Activated CD8-positive, alpha-beta T cell treated with anti-CD3 and anti-CD28 coated beads for 36 hours (primary cell): Measurements from ENCODE around the gene PRXL2A. TPM values are rescaled to one million over a fixed set of nuclear protein-coding genes. Genes with fewer than 3 reads are reported as not detected.
A peak's percentile ranks its signal among the peaks of the same experiment; 100 is the strongest.

ENCODE experiments used
- ATAC-seq: fragments of 200-7000 bp; cut with Tn5 transposase; one replicate; pipeline ENCODE4 v1.10.0; 2021; ENCODE audit warnings: mild to moderate bottlenecking, moderate library complexity
- CTCF ChIA-PET: fragments of 350-600 bp; sonication (Branson Sonifier 250); formaldehyde crosslinking; loops from one replicate; lab custom pipeline; 2021; ENCODE audit warnings: antibody characterized with exemption; lab: Charles Lee
- POLR2A ChIA-PET: fragments of 350-600 bp; sonication (Branson Sonifier 250); formaldehyde crosslinking; loops from one replicate; lab custom pipeline; 2021; ENCODE audit warnings: antibody characterized with exemption; lab: Charles Lee
- DNase-seq: peaks from one replicate; pipeline ENCODE4 v3.0.0-alpha.2; 2020
- H3K27ac Mint-ChIP-seq: one replicate; pipeline ENCODE4 v1.8.0; 2021; ENCODE audit warnings: mild to moderate bottlenecking, mixed read lengths
- H3K27me3 Mint-ChIP-seq: one replicate; pipeline ENCODE4 v1.8.0; 2021; ENCODE audit warnings: mixed read lengths
- H3K36me3 Mint-ChIP-seq: one replicate; pipeline ENCODE4 v1.8.0; 2021; ENCODE audit warnings: low read depth, mixed read lengths
- H3K4me1 Mint-ChIP-seq: one replicate; pipeline ENCODE4 v1.8.0; 2021; ENCODE audit warnings: low read depth, mixed read lengths
- H3K4me3 Mint-ChIP-seq: one replicate; pipeline ENCODE4 v1.8.0; 2021; ENCODE audit warnings: mild to moderate bottlenecking, moderate library complexity, mixed read lengths
- H3K9me3 Mint-ChIP-seq: one replicate; pipeline ENCODE4 v1.8.0; 2021; ENCODE audit warnings: mixed read lengths
- intact Hi-C: fragments of 100-400 bp; cut with micrococcal nuclease; formaldehyde crosslinking; loops from one replicate; pipeline ENCODE4 v1.10.0; 2022
- total RNA-seq, 2 experiments: library from RNA; stranded (reverse); gene quantifications; one replicate each; pipeline ENCODE4 v1.2.3, GENCODE V29; 2021
- TF ChIP-seq, protein P1 (sequence below): fragments of 200-600 bp; IDR thresholded peaks from one replicate; pipeline ENCODE4 v1.8.0; 2022; ENCODE audit warnings: antibody characterized with exemption, mild to moderate bottlenecking

PRXL2A gene
- total RNA-seq, 2 experiments from 2014 or later, result 21.0 to 22.7 TPM

DNA sequence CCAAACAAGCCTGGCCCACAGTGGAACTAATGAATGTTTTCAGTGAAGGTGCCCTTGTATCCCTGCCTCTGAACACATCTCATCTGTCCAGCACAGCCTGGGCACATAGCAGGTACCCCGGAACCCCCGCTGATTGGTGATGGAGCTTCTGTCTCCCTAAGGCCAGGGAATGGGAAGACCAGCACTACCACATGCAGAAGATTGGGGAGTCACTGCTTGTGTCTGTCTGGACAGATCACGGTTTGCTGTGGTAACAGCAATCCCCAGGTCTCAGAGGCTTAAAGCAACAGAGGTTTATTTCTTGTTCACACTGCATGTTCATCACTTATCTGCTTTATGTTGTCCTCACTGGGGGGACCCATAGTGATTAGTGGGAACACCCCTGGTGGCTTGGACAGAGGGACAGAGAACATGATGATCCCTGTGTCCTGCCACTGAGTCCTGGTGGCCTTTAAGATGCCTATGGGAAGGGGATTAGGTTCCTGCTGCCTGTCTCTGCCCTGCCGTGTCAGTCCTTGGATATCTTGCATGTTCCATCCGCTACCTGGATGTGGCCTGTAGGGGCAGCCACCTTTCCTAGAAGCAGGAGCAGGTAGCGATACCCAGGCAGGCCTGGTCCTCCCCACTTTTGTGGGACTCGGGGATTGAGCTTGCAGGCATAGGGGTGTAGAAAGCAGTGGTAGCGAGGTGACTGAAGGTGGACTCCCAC lies 49.4 kb downstream of the PRXL2A start:
- Mint-ChIP-seq H3K4me1 (peaks cover 69% of the 10 kb centered on the region), H3K27me3 (no peaks in the 10 kb centered on the region), H3K27ac (peak overlapping the region; percentile 95), H3K4me3 (peak overlapping the region; percentile 86), H3K9me3 (no peaks in the 10 kb centered on the region), H3K36me3 (peaks cover 28% of the 10 kb centered on the region)
- TF ChIP-seq, protein P1, sequence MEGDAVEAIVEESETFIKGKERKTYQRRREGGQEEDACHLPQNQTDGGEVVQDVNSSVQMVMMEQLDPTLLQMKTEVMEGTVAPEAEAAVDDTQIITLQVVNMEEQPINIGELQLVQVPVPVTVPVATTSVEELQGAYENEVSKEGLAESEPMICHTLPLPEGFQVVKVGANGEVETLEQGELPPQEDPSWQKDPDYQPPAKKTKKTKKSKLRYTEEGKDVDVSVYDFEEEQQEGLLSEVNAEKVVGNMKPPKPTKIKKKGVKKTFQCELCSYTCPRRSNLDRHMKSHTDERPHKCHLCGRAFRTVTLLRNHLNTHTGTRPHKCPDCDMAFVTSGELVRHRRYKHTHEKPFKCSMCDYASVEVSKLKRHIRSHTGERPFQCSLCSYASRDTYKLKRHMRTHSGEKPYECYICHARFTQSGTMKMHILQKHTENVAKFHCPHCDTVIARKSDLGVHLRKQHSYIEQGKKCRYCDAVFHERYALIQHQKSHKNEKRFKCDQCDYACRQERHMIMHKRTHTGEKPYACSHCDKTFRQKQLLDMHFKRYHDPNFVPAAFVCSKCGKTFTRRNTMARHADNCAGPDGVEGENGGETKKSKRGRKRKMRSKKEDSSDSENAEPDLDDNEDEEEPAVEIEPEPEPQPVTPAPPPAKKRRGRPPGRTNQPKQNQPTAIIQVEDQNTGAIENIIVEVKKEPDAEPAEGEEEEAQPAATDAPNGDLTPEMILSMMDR, result no peak
- intact Hi-C loops, result loop anchor here (2.0 kb wide), 1 partner anchor 15 kb away; no protein-coding TSS in a partner anchor
- ATAC-seq (no peak), DNase-seq (no peak)
- CTCF ChIA-PET, result interaction anchor here (1.1 to 37.8 kb wide), 9 partner anchors 8 to 69 kb away, joined by 3 to 1114 read pairs (median 6); no protein-coding TSS in a partner anchor
- POLR2A ChIA-PET, result interaction anchor here (0.6 to 7.5 kb wide), 3 partner anchors 14 to 67 kb away, joined by 3 to 70 read pairs (median 14); no protein-coding TSS in a partner anchor

DNA sequence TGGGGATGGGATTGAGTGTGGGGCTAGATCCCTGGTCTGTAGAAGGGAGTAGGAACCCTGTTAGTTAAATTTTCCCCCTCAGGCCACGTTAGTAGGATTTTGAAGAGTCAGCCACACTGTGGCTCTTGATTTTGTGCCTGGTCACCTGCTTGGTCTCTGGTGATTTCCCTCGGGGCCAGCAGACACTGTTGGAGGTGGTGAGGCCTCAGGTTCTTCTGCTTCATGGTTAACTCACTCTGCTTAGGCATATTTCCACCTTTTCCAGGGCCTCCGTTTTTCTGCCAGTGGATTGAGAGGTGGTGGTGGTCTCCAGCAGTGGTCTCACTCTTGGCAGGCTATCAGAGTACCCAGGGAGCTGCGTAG lies 49.9 kb downstream of the PRXL2A start:
- ChIA-PET CTCF (interaction anchor here (1.1 to 37.8 kb wide), 7 partner anchors 8 to 48 kb away, joined by 3 to 1114 read pairs (median 27); no protein-coding TSS in a partner anchor), POLR2A (interaction anchor here (7.5 kb wide), 1 partner anchor 13 kb away, joined by 70 read pairs; no protein-coding TSS in a partner anchor)
- intact Hi-C loops, result loop anchor here (2.0 kb wide), 1 partner anchor 15 kb away; no protein-coding TSS in a partner anchor
- no peaks in the 10 kb centered on the region for H3K9me3 Mint-ChIP-seq
- H3K27me3 Mint-ChIP-seq, result no peaks in the 10 kb centered on the region
- DNase-seq, result peak; percentile 19
- TF ChIP-seq, protein P1, result no peak
- no peak for ATAC-seq
- H3K36me3 Mint-ChIP-seq, result peaks cover 29% of the 10 kb centered on the region
- H3K4me1 Mint-ChIP-seq, result peaks cover 73% of the 10 kb centered on the region
- H3K27ac Mint-ChIP-seq, result peak overlapping the region; percentile 95
- peak overlapping the region; percentile 86 for H3K4me3 Mint-ChIP-seq

DNA sequence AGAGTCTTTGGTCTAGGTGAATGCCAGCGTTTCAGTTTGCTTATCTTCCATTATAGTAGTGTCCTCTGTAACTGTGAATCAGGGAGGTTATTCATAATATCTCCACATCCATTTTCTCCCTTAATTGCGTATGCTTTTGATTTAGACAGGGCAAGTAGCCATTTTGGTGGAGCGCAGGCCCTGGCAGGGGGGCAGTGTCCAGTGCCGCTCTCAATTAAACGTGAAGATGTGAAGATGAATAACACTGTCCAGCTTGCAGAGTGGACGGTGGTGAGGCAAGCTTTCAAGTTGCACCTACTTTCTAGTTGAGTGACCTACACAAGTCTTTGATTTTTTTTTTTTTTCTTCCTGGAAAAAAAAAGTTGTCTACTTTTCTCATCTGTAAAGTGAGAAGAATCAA lies 50.3 kb downstream of the PRXL2A start:
- ChIA-PET POLR2A (interaction anchor here (1.0 to 7.5 kb wide), 4 partner anchors 13 to 52 kb away, joined by 3 to 70 read pairs (median 8); no protein-coding TSS in a partner anchor), CTCF (interaction anchor here (1.1 to 37.8 kb wide), 7 partner anchors 7 to 48 kb away, joined by 3 to 1114 read pairs (median 27); no protein-coding TSS in a partner anchor)
- Mint-ChIP-seq H3K27me3 (no peaks in the 10 kb centered on the region), H3K9me3 (no peaks in the 10 kb centered on the region), H3K36me3 (peaks cover 32% of the 10 kb centered on the region), H3K4me3 (peak overlapping the region; percentile 86), H3K4me1 (peaks cover 73% of the 10 kb centered on the region), H3K27ac (peak overlapping the region; percentile 95)
- TF ChIP-seq, protein P1, result no peak
- intact Hi-C loops, result loop anchor here (1.0 to 2.0 kb wide), 2 partner anchors 9 to 14 kb away; no protein-coding TSS in a partner anchor
- ATAC-seq, result no peak
- DNase-seq, result no peak

DNA sequence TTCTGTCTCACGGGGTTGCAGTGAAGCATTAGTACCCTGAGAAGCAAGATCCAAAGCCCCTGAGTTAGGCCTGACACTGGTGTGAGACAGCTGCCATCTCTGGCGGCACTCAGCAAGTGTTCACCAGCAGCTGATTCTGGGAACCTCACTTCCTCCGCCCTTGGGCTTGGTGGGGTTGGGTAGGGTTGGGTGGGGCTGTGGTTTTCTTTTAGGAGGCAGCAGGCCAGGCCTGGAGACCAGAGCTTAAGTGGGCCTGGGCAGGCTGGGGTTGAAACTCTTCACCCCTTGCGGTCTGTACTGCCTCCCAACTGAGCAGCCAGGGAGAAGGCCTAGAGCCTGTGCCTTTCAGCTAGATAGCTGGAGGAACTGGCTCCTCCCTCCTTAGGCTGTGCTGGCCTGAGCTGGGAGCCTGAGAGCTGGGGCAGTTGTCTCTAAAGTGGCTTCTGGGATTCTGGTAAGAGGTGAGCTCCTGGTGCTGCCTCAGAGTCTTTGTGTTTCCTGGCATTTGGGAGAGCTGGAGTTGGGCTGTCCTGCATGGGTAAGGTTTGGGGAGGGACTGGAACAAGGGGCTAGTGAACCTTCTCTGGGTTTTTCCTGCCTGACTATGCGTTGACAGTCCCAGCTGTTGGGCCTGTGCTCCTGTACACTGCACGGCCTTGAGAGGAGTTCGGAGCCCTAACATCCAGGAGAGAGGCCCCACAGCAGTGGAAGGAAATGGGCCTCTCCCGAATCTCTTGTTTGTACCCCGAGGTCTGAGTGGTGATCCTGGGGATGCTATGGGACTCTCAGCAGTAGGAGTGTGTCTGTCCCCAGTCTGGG lies 50.9 kb downstream of the PRXL2A start:
- Mint-ChIP-seq H3K4me3 (peak overlapping the region; percentile 86), H3K27ac (peak overlapping the region; percentile 95), H3K4me1 (peaks cover 78% of the 10 kb centered on the region), H3K9me3 (no peaks in the 10 kb centered on the region), H3K27me3 (no peaks in the 10 kb centered on the region), H3K36me3 (peaks cover 35% of the 10 kb centered on the region)
- TF ChIP-seq, protein P1, result no peak
- CTCF ChIA-PET, result interaction anchor here (1.0 to 37.8 kb wide), 7 partner anchors 12 to 72 kb away, joined by 3 to 1114 read pairs (median 27); no protein-coding TSS in a partner anchor
- peak; percentile 90 for DNase-seq
- POLR2A ChIA-PET, result interaction anchor here (0.8 to 7.5 kb wide), 6 partner anchors 12 to 52 kb away, joined by 3 to 70 read pairs (median 5); no protein-coding TSS in a partner anchor
- peak; percentile 60 for ATAC-seq
- intact Hi-C loops, result loop anchor here (1.0 to 2.0 kb wide), 2 partner anchors 8 to 14 kb away; no protein-coding TSS in a partner anchor
